IMR-90 (cell line): ENCODE measurements around the gene ADGRF1. TPM values are rescaled to one million over a fixed set of nuclear protein-coding genes. Genes with fewer than 3 reads are reported as not detected.

Source experiments
- ATAC-seq: fragments of 200-7000 bp; cut with Tn5 transposase; 2 replicates; pipeline ENCODE4 v1.9.1; 2020; ENCODE audit warnings: low read depth, mild to moderate bottlenecking, moderate library complexity
- BruUV-seq: library from RNA; stranded (reverse); fragments of 400-500 nt; replicated peaks from 2 replicates; lab custom pipeline; 2021; lab: Mats Ljungman, UMichigan
- CTCF ChIA-PET: fragments of 300-600 bp; formaldehyde crosslinking; extraction: SDS; loops from one replicate; lab custom pipeline; 2021; ENCODE audit warnings: antibody characterized with exemption; lab: Yijun Ruan, JAX
- POLR2A ChIA-PET: fragments of 300-600 bp; sonication (Branson Sonifier 250); formaldehyde crosslinking; loops from one replicate; lab custom pipeline; 2022; ENCODE audit warnings: antibody characterized with exemption; ENCODE audit not compliant: unreplicated experiment; lab: Charles Lee
- DNase-seq: peaks from one replicate; pipeline ENCODE4 v3.0.0; 2013
- H2AFZ ChIP-seq: replicated peaks from 2 replicates; pipeline ENCODE3; 2013; ENCODE audit warnings: low read length, mild to moderate bottlenecking; ENCODE audit not compliant: poor library complexity
- H2AK5ac ChIP-seq: 2 replicates; pipeline ENCODE4 v1.6.1; 2013; ENCODE audit warnings: low read depth, low read length, inconsistent platforms
- H2AK9ac ChIP-seq: replicated peaks from 2 replicates; pipeline ENCODE3; 2013; ENCODE audit warnings: mild to moderate bottlenecking, low read depth, low read length, moderate library complexity; ENCODE audit not compliant: poor library complexity
- H2BK120ac ChIP-seq: 2 replicates; pipeline ENCODE4 v1.6.1; 2013; ENCODE audit warnings: low read depth, low read length, inconsistent platforms
- H2BK15ac ChIP-seq: 3 replicates; pipeline ENCODE4 v1.6.1; 2013; ENCODE audit warnings: low read depth, low read length, inconsistent platforms
- H2BK20ac ChIP-seq: 2 replicates; pipeline ENCODE4 v1.6.1; 2013; ENCODE audit warnings: low read depth, mild to moderate bottlenecking, inconsistent platforms, low read length, moderate library complexity
- H2BK5ac ChIP-seq: 2 replicates; pipeline ENCODE4 v1.6.1; 2013; ENCODE audit warnings: mild to moderate bottlenecking, low read depth, low read length, inconsistent platforms; ENCODE audit not compliant: poor library complexity, severe bottlenecking
- H3K14ac ChIP-seq: replicated peaks from 2 replicates; pipeline ENCODE4 v1.6.1; 2013; ENCODE audit warnings: low read depth, low read length, inconsistent platforms
- H3K18ac ChIP-seq: 2 replicates; pipeline ENCODE4 v1.6.1; 2013; ENCODE audit warnings: low read depth, low read length, control low read depth
- H3K23ac ChIP-seq: 2 replicates; pipeline ENCODE4 v1.6.1; 2013; ENCODE audit warnings: low read depth, low read length, inconsistent platforms
- H3K27ac ChIP-seq: 2 replicates; pipeline ENCODE4 v1.5.1; 2013; ENCODE audit warnings: mild to moderate bottlenecking, control low read depth, low read length; ENCODE audit not compliant: insufficient read depth
- H3K27me3 ChIP-seq: 2 replicates; pipeline ENCODE4 v1.6.1; 2013; ENCODE audit warnings: low read length; ENCODE audit not compliant: control insufficient read depth, insufficient read depth
- H3K36me3 ChIP-seq: 2 replicates; pipeline ENCODE4 v1.6.1; 2013; ENCODE audit warnings: low read length, mixed read lengths; ENCODE audit not compliant: control insufficient read depth, insufficient read depth
- H3K4ac ChIP-seq: 2 replicates; pipeline ENCODE4 v1.6.1; 2013; ENCODE audit warnings: low read depth, low read length, inconsistent platforms
- H3K4me1 ChIP-seq: 2 replicates; pipeline ENCODE4 v1.6.1; 2013; ENCODE audit warnings: low read length, mixed read lengths; ENCODE audit not compliant: control insufficient read depth, insufficient read depth
- H3K4me2 ChIP-seq: 2 replicates; pipeline ENCODE4 v1.6.1; 2013; ENCODE audit warnings: low read depth, mild to moderate bottlenecking, control low read depth, low read length, moderate library complexity
- H3K4me3 ChIP-seq: 2 replicates; pipeline ENCODE4 v1.5.1; 2013; ENCODE audit warnings: low read depth, mild to moderate bottlenecking, control low read depth, low read length, moderate library complexity; ENCODE audit not compliant: insufficient read depth
- H3K56ac ChIP-seq: 2 replicates; pipeline ENCODE4 v1.6.1; 2013; ENCODE audit warnings: low read length, inconsistent platforms; ENCODE audit not compliant: insufficient read depth; ENCODE audit errors: extremely low read depth
- H3K79me1 ChIP-seq, 2 experiments: 2 replicates each; pipeline ENCODE4 v1.6.1; 2013; ENCODE audit warnings: low read length in 2 of 2, inconsistent platforms in 1 of 2, low read depth in 1 of 2
- H3K9ac ChIP-seq: 2 replicates; pipeline ENCODE4 v1.6.1; 2013; ENCODE audit warnings: low read depth, low read length, control low read depth
- H3K9me1 ChIP-seq: 2 replicates; pipeline ENCODE4 v1.6.1; 2013; ENCODE audit warnings: low read length, inconsistent platforms; ENCODE audit not compliant: insufficient read depth
- H3K9me3 ChIP-seq: 2 replicates; pipeline ENCODE4 v1.6.1; 2013; ENCODE audit warnings: low read length; ENCODE audit not compliant: control insufficient read depth, insufficient read depth
- H4K20me1 ChIP-seq: 2 replicates; pipeline ENCODE4 v1.6.1; 2013; ENCODE audit warnings: low read length, inconsistent platforms; ENCODE audit not compliant: insufficient read depth
- H4K5ac ChIP-seq: 2 replicates; pipeline ENCODE4 v1.6.1; 2013; ENCODE audit warnings: mild to moderate bottlenecking, low read depth, low read length, control low read depth
- H4K8ac ChIP-seq, 2 experiments: 2 replicates each; pipeline ENCODE4 v1.6.1; 2013; ENCODE audit warnings: low read depth in 2 of 2, low read length in 2 of 2, control low read depth in 1 of 2, inconsistent platforms in 1 of 2
- H4K91ac ChIP-seq: 2 replicates; pipeline ENCODE4 v1.6.1; 2013; ENCODE audit warnings: low read depth, low read length, inconsistent platforms; ENCODE audit not compliant: insufficient read depth
- BHLHE40 ChIP-seq: fragments of 150-350 bp; IDR thresholded peaks from 2 replicates; pipeline ENCODE4 v1.6.1; 2016; ENCODE audit warnings: mild to moderate bottlenecking, low read depth, low read length
- CEBPB ChIP-seq: IDR thresholded peaks from 2 replicates; pipeline ENCODE4 v1.6.1; 2012; ENCODE audit warnings: low read depth, low read length, improper control_type of control experiment
- CHD1 ChIP-seq: IDR thresholded peaks from 2 replicates; pipeline ENCODE4 v1.6.1; 2012; ENCODE audit warnings: low read depth, low read length, improper control_type of control experiment
- CTCF ChIP-seq: conservative IDR thresholded peaks from 2 replicates; pipeline ENCODE4 v1.5.1; 2012; ENCODE audit warnings: mild to moderate bottlenecking, low read depth, low read length, improper control_type of control experiment
- ELK1 ChIP-seq: fragments of 150-350 bp; IDR thresholded peaks from 2 replicates; pipeline ENCODE4 v1.6.1; 2016; ENCODE audit warnings: low read depth, mild to moderate bottlenecking, low read length, moderate library complexity, borderline replicate concordance
- FOS ChIP-seq: fragments of 150-350 bp; IDR thresholded peaks from 2 replicates; pipeline ENCODE4 v1.6.1; 2016; ENCODE audit warnings: low read depth, low read length
- MAFK ChIP-seq: IDR thresholded peaks from 2 replicates; pipeline ENCODE4 v1.6.1; 2012; ENCODE audit warnings: low read depth, low read length, improper control_type of control experiment
- MAZ ChIP-seq: IDR thresholded peaks from 2 replicates; pipeline ENCODE4 v1.6.1; 2012; ENCODE audit warnings: low read depth, mild to moderate bottlenecking, low read length, improper control_type of control experiment, moderate library complexity, borderline replicate concordance
- MXI1 ChIP-seq: IDR thresholded peaks from 2 replicates; pipeline ENCODE4 v1.6.1; 2012; ENCODE audit warnings: low read depth, mild to moderate bottlenecking, low read length, moderate library complexity, borderline replicate concordance
- NFE2L2 ChIP-seq: fragments of 150-350 bp; IDR thresholded peaks from 2 replicates; pipeline ENCODE4 v1.6.1; 2016; ENCODE audit warnings: low read depth, mild to moderate bottlenecking, low read length
- POLR2A ChIP-seq: IDR thresholded peaks from 2 replicates; pipeline ENCODE4 v1.6.1; 2012; ENCODE audit warnings: mild to moderate bottlenecking, low read depth, low read length
- RAD21 ChIP-seq: IDR thresholded peaks from 2 replicates; pipeline ENCODE4 v1.6.1; 2012; ENCODE audit warnings: low read length, improper control_type of control experiment
- RCOR1 ChIP-seq: IDR thresholded peaks from 2 replicates; pipeline ENCODE4 v1.6.1; 2012; ENCODE audit warnings: mild to moderate bottlenecking, low read length, improper control_type of control experiment; ENCODE audit not compliant: insufficient replicate concordance
- RFX5 ChIP-seq: IDR thresholded peaks from 2 replicates; pipeline ENCODE4 v1.8.0; 2012; ENCODE audit warnings: low read depth, mild to moderate bottlenecking, low read length, moderate library complexity
- SMC3 ChIP-seq: fragments of 150-350 bp; IDR thresholded peaks from 2 replicates; pipeline ENCODE4 v1.6.1; 2016; ENCODE audit warnings: low read depth, mild to moderate bottlenecking, antibody characterized with exemption, low read length, moderate library complexity
- USF2 ChIP-seq: fragments of 150-350 bp; IDR thresholded peaks from 2 replicates; pipeline ENCODE4 v1.6.1; 2017; ENCODE audit warnings: mild to moderate bottlenecking, antibody characterized with exemption, low read length, low read depth
- dilution Hi-C: fragments of 300-500 bp; cut with HindIII; formaldehyde crosslinking; loops from one replicate; pipeline ENCODE4 v1.14.3; 2018; ENCODE audit warnings: low sequenced_read_pairs; ENCODE audit not compliant: unreplicated experiment
- in situ Hi-C: fragments of 300-500 bp; cut with MboI; formaldehyde crosslinking; loops from 3 replicates; pipeline ENCODE4 v1.14.3; 2019; ENCODE audit warnings: low sequenced_read_pairs, inconsistent platforms, mixed read lengths
- intact Hi-C: fragments of 100-400 bp; cut with micrococcal nuclease; formaldehyde crosslinking; loops from 2 replicates; pipeline ENCODE4 v1.10.0; 2022
- polyA plus RNA-seq, 3 experiments: library from polyadenylated mRNA; depleted of rRNA; stranded (reverse); fragments of >200 nt; gene quantifications; 2 replicates each; pipeline ENCODE4 v1.2.3, GENCODE V29; 2012; ENCODE audit warnings: low replicate concordance in 1 of 3
- total RNA-seq: library from RNA; depleted of rRNA; stranded (reverse); fragments of >200 nt; gene quantifications from 2 replicates; pipeline ENCODE4 v1.2.3, GENCODE V29; 2012

ADGRF1 gene
- total and polyA plus RNA-seq, 2 of the 4 experiments (the other 2 are of a cell fraction), result not detected

GRCh38 chr6:46967826-46968349 lies 74.2 kb downstream of the ADGRF1 start:
- H3K9ac ChIP-seq, result no peak overlapping the region
- H3K27ac ChIP-seq, result no peak overlapping the region
- H2AK5ac ChIP-seq, result no peak overlapping the region
- TF ChIP-seq SMC3 (no peak), CEBPB (no peak), RCOR1 (no peak), NFE2L2 (no peak), USF2 (no peak), MAZ (no peak), BHLHE40 (no peak), RFX5 (no peak), MAFK (no peak), RAD21 (no peak), FOS (no peak), CTCF (no peak), CHD1 (no peak), ELK1 (no peak), POLR2A (no peak), MXI1 (no peak)
- H2BK120ac ChIP-seq, result no peak overlapping the region
- H3K23ac ChIP-seq, result no peak overlapping the region
- intact Hi-C loops, result no loop called here
- ChIA-PET CTCF (no interaction called here), POLR2A (no interaction called here)
- no peaks in the 10 kb centered on the region for H3K27me3 ChIP-seq
- no peak overlapping the region for H4K91ac ChIP-seq
- H4K5ac ChIP-seq, result no peak overlapping the region
- in situ Hi-C loops, result no loop called here
- DNase-seq, result no peak
- dilution Hi-C loops, result no loop called here
- BruUV-seq, result no TSS peak
- no peak overlapping the region for H2AFZ ChIP-seq
- no peak overlapping the region for H2BK15ac ChIP-seq
- no peak overlapping the region for H3K4me2 ChIP-seq
- ATAC-seq, result no peak
- no peak overlapping the region for H3K4ac ChIP-seq
- H2BK20ac ChIP-seq, result no peak overlapping the region
- H3K9me3 ChIP-seq, result no peaks in the 10 kb centered on the region
- H4K8ac ChIP-seq, result no peak overlapping the region
- H3K36me3 ChIP-seq, result no peaks in the 10 kb centered on the region
- H3K9me1 ChIP-seq, result no peaks in the 10 kb centered on the region
- H3K4me3 ChIP-seq, result no peak overlapping the region
- H2AK9ac ChIP-seq, result no peak overlapping the region
- H4K20me1 ChIP-seq, result no peaks in the 10 kb centered on the region
- H3K14ac ChIP-seq, result no peak overlapping the region
- no peak overlapping the region for H3K18ac ChIP-seq
- no peaks in the 10 kb centered on the region for H3K4me1 ChIP-seq
- H2BK5ac ChIP-seq, result no peak overlapping the region
- H3K79me1 ChIP-seq, result no peaks in the 10 kb centered on the region
- no peak overlapping the region for H3K56ac ChIP-seq
